Naive B cell (primary cell): ENCODE results near the gene FAT1. TPM values are rescaled to one million over a fixed set of nuclear protein-coding genes. Genes with fewer than 3 reads are reported as not detected.

Source experiments
- ATAC-seq, 2 donors: fragments of 150-1000 bp; cut with Tn5 transposase; 2 replicates each; pipeline ENCODE4 v1.10.0; 2021; ENCODE audit warnings: low read depth in 2 of 2, mild to moderate bottlenecking in 2 of 2, moderate library complexity in 2 of 2
- DNase-seq: peaks from one replicate; pipeline ENCODE4 v3.0.0; 2022
- H3K27ac Mint-ChIP-seq, 6 donors: one replicate each; pipeline ENCODE4 v1.8.0; 2020 to 2022; ENCODE audit warnings: mild to moderate bottlenecking in 6 of 6, mixed read lengths in 6 of 6, moderate library complexity in 5 of 6, inconsistent platforms in 2 of 6
- H3K27me3 Mint-ChIP-seq, 3 donors: one replicate each; pipeline ENCODE4 v1.8.0; 2021 to 2022; ENCODE audit warnings: mixed read lengths in 3 of 3, mild to moderate bottlenecking in 1 of 3
- H3K36me3 Mint-ChIP-seq, 2 donors: one replicate each; pipeline ENCODE4 v1.8.0; 2020 to 2022; ENCODE audit warnings: mixed read lengths in 2 of 2, inconsistent platforms in 1 of 2, mild to moderate bottlenecking in 1 of 2
- H3K4me1 Mint-ChIP-seq, 3 donors: one replicate each; pipeline ENCODE4 v1.8.0; 2020 to 2022; ENCODE audit warnings: mixed read lengths in 3 of 3, inconsistent platforms in 1 of 3, mild to moderate bottlenecking in 1 of 3, moderate library complexity in 1 of 3
- H3K4me3 Mint-ChIP-seq, 8 donors: one replicate each; pipeline ENCODE4 v1.8.0; 2020 to 2022; ENCODE audit warnings: mild to moderate bottlenecking in 8 of 8, mixed read lengths in 8 of 8, moderate library complexity in 8 of 8, inconsistent platforms in 2 of 8
- H3K9me3 Mint-ChIP-seq, 7 donors: one replicate each; pipeline ENCODE4 v1.8.0; 2020 to 2022; ENCODE audit warnings: mixed read lengths in 7 of 7, mild to moderate bottlenecking in 5 of 7, inconsistent platforms in 2 of 7, moderate library complexity in 1 of 7
- polyA plus RNA-seq, 6 donors: library from polyadenylated mRNA; unstranded; fragments of 300-500 nt; fragmentation: Illumina TruSeq; gene quantifications; one replicate each; pipeline ENCODE4 v1.2.3, GENCODE V29; 2021; ENCODE audit warnings: low read depth in 6 of 6

Gene FAT1
- polyA plus RNA-seq, 6 donors from 2014 or later: not detected

GRCh38 chr4:186707574-186707973, 16.1 kb downstream of the FAT1 start:
- DNase-seq (no peak), ATAC-seq (no peak)
- Mint-ChIP-seq H3K4me3 (no peak overlapping the region), H3K27ac (no peak overlapping the region), H3K36me3 (no peaks in the 10 kb centered on the region), H3K9me3 (peaks cover 0 to 11% (median 2%) of the 10 kb centered on the region in 7 donors), H3K27me3 (no peaks in the 10 kb centered on the region), H3K4me1 (no peaks in the 10 kb centered on the region)

GRCh38 chr4:186704057-186704456, 19.6 kb downstream of the FAT1 start:
- ATAC-seq (no peak), DNase-seq (no peak)
- no peaks in the 10 kb centered on the region for H3K36me3 Mint-ChIP-seq
- H3K27me3 Mint-ChIP-seq: no peaks in the 10 kb centered on the region
- H3K9me3 Mint-ChIP-seq: peaks cover 0 to 14% (median 0%) of the 10 kb centered on the region in 7 donors
- H3K27ac Mint-ChIP-seq: no peak overlapping the region
- H3K4me3 Mint-ChIP-seq: no peak overlapping the region
- no peaks in the 10 kb centered on the region for H3K4me1 Mint-ChIP-seq

GRCh38 chr4:186703510-186703909, 20.1 kb downstream of the FAT1 start:
- ATAC-seq (no peak), DNase-seq (no peak)
- no peak overlapping the region for H3K4me3 Mint-ChIP-seq
- H3K36me3 Mint-ChIP-seq: no peaks in the 10 kb centered on the region
- no peaks in the 10 kb centered on the region for H3K4me1 Mint-ChIP-seq
- H3K27me3 Mint-ChIP-seq: no peaks in the 10 kb centered on the region
- peaks cover 0 to 14% (median under 1%) of the 10 kb centered on the region in 7 donors for H3K9me3 Mint-ChIP-seq
- no peak overlapping the region for H3K27ac Mint-ChIP-seq

GRCh38 chr4:186702940-186703339, 20.7 kb downstream of the FAT1 start:
- DNase-seq (no peak), ATAC-seq (no peak)
- Mint-ChIP-seq H3K9me3 (peaks cover 0 to 14% (median 2%) of the 10 kb centered on the region in 7 donors), H3K27me3 (no peaks in the 10 kb centered on the region), H3K4me3 (no peak overlapping the region), H3K27ac (no peak overlapping the region), H3K4me1 (no peaks in the 10 kb centered on the region), H3K36me3 (no peaks in the 10 kb centered on the region)

- Mint-ChIP-seq H3K4me3 (no peak overlapping the region), H3K9me3 (peaks cover 0 to 14% (median 2%) of the 10 kb centered on the region in 7 donors), H3K36me3 (no peaks in the 10 kb centered on the region), H3K4me1 (no peaks in the 10 kb centered on the region), H3K27me3 (no peaks in the 10 kb centered on the region), H3K27ac (no peak overlapping the region)
- ATAC-seq: no peak
- DNase-seq: no peak
These were observed 21.4 kb downstream of the FAT1 start for GRCh38 chr4:186702297-186702696.

GRCh38 chr4:186701788-186702187, 21.9 kb downstream of the FAT1 start:
- no peaks in the 10 kb centered on the region for H3K27me3 Mint-ChIP-seq
- no peak overlapping the region for H3K27ac Mint-ChIP-seq
- no peaks in the 10 kb centered on the region for H3K4me1 Mint-ChIP-seq
- H3K9me3 Mint-ChIP-seq: peaks cover 0 to 14% (median 3%) of the 10 kb centered on the region in 7 donors
- ATAC-seq (no peak), DNase-seq (no peak)
- no peaks in the 10 kb centered on the region for H3K36me3 Mint-ChIP-seq
- no peak overlapping the region for H3K4me3 Mint-ChIP-seq

GRCh38 chr4:186701273-186701672, 22.4 kb downstream of the FAT1 start:
- ATAC-seq (no peak), DNase-seq (no peak)
- H3K9me3 Mint-ChIP-seq: peaks cover 0 to 10% (median 3%) of the 10 kb centered on the region in 7 donors
- H3K36me3 Mint-ChIP-seq: no peaks in the 10 kb centered on the region
- no peaks in the 10 kb centered on the region for H3K27me3 Mint-ChIP-seq
- H3K4me1 Mint-ChIP-seq: no peaks in the 10 kb centered on the region
- peak overlapping the region in 1 of 6 donors; percentile 53 for H3K27ac Mint-ChIP-seq
- no peak overlapping the region for H3K4me3 Mint-ChIP-seq

GRCh38 chr4:186700746-186701145, 22.9 kb downstream of the FAT1 start:
- Mint-ChIP-seq H3K4me1 (no peaks in the 10 kb centered on the region), H3K36me3 (no peaks in the 10 kb centered on the region), H3K4me3 (no peak overlapping the region), H3K9me3 (peaks cover 0 to 7% (median 3%) of the 10 kb centered on the region in 7 donors), H3K27ac (peak overlapping the region in 1 of 6 donors; percentile 44), H3K27me3 (no peaks in the 10 kb centered on the region)
- no peak for ATAC-seq
- no peak for DNase-seq

GRCh38 chr4:186699881-186700397, 23.7 kb downstream of the FAT1 start:
- no peak overlapping the region for H3K27ac Mint-ChIP-seq
- no peaks in the 10 kb centered on the region for H3K36me3 Mint-ChIP-seq
- H3K9me3 Mint-ChIP-seq: peaks cover 0 to 7% (median 3%) of the 10 kb centered on the region in 7 donors
- no peak overlapping the region for H3K4me3 Mint-ChIP-seq
- no peak for DNase-seq
- ATAC-seq: no peak
- H3K27me3 Mint-ChIP-seq: no peaks in the 10 kb centered on the region
- no peaks in the 10 kb centered on the region for H3K4me1 Mint-ChIP-seq

GRCh38 chr4:186699298-186699697, 24.4 kb downstream of the FAT1 start:
- H3K36me3 Mint-ChIP-seq: no peaks in the 10 kb centered on the region
- no peaks in the 10 kb centered on the region for H3K27me3 Mint-ChIP-seq
- DNase-seq (no peak), ATAC-seq (no peak)
- H3K27ac Mint-ChIP-seq: no peak overlapping the region
- H3K9me3 Mint-ChIP-seq: peaks cover 0 to 7% (median 3%) of the 10 kb centered on the region in 7 donors
- H3K4me1 Mint-ChIP-seq: no peaks in the 10 kb centered on the region
- no peak overlapping the region for H3K4me3 Mint-ChIP-seq

GRCh38 chr4:186698525-186698924, 25.1 kb downstream of the FAT1 start:
- H3K9me3 Mint-ChIP-seq: peaks cover 0 to 11% (median 5%) of the 10 kb centered on the region in 7 donors
- DNase-seq (no peak), ATAC-seq (no peak)
- H3K27me3 Mint-ChIP-seq: no peaks in the 10 kb centered on the region
- H3K36me3 Mint-ChIP-seq: peaks cover 0 to 8% of the 10 kb centered on the region in 2 donors
- no peak overlapping the region for H3K27ac Mint-ChIP-seq
- H3K4me1 Mint-ChIP-seq: no peaks in the 10 kb centered on the region
- H3K4me3 Mint-ChIP-seq: no peak overlapping the region

GRCh38 chr4:186698028-186698427, 25.6 kb downstream of the FAT1 start:
- ATAC-seq (no peak), DNase-seq (no peak)
- H3K9me3 Mint-ChIP-seq: peaks cover 0 to 11% (median 5%) of the 10 kb centered on the region in 7 donors
- no peak overlapping the region for H3K27ac Mint-ChIP-seq
- H3K36me3 Mint-ChIP-seq: peaks cover 0 to 8% of the 10 kb centered on the region in 2 donors
- no peaks in the 10 kb centered on the region for H3K4me1 Mint-ChIP-seq
- no peaks in the 10 kb centered on the region for H3K27me3 Mint-ChIP-seq
- no peak overlapping the region for H3K4me3 Mint-ChIP-seq

GRCh38 chr4:186695392-186695791, 28.3 kb downstream of the FAT1 start:
- ATAC-seq (no peak), DNase-seq (no peak)
- H3K27ac Mint-ChIP-seq: peak overlapping the region in 1 of 6 donors; percentile 30
- no peaks in the 10 kb centered on the region for H3K27me3 Mint-ChIP-seq
- H3K36me3 Mint-ChIP-seq: peaks cover 0 to 8% of the 10 kb centered on the region in 2 donors
- no peak overlapping the region for H3K4me3 Mint-ChIP-seq
- peaks cover 2 to 16% (median 5%) of the 10 kb centered on the region in 7 donors for H3K9me3 Mint-ChIP-seq
- H3K4me1 Mint-ChIP-seq: no peaks in the 10 kb centered on the region

- H3K9me3 Mint-ChIP-seq: peaks cover 0 to 20% (median 9%) of the 10 kb centered on the region in 7 donors
- DNase-seq: no peak
- no peaks in the 10 kb centered on the region for H3K27me3 Mint-ChIP-seq
- H3K4me3 Mint-ChIP-seq: no peak overlapping the region
- H3K36me3 Mint-ChIP-seq: peaks cover 0 to 8% of the 10 kb centered on the region in 2 donors
- no peak for ATAC-seq
- H3K27ac Mint-ChIP-seq: no peak overlapping the region
- no peaks in the 10 kb centered on the region for H3K4me1 Mint-ChIP-seq
These were observed 29.8 kb downstream of the FAT1 start for GRCh38 chr4:186693894-186694293.
